ENCODE measurements around the gene CDKN1B. TPM values are rescaled to one million over a fixed set of nuclear protein-coding genes. Genes with fewer than 3 reads are reported as not detected.

Gene CDKN1B
- total and polyA plus RNA-seq, 2 donors from 2014 or later: 27.9 to 52.3 TPM

GRCh38 chr12:12693111-12693671 lies 24.0 kb upstream of the CDKN1B start:
- H3K27me3 ChIP-seq (ENCODE audit: control insufficient read depth, insufficient read depth, low read length): no peaks in the 10 kb centered on the region
- H3K9ac ChIP-seq (ENCODE audit: low read length in 3 of 3): no peak overlapping the region
- FAIRE-seq: no peak
- H3K4me1 ChIP-seq (ENCODE audit: control insufficient read depth in 2 of 3, insufficient read depth in 2 of 3, low read depth in 1 of 3, low read length in 3 of 3): peaks cover 0 to 2% (median 0%) of the 10 kb centered on the region in 3 donors
- H3K36me3 ChIP-seq (ENCODE audit: control insufficient read depth in 2 of 3, insufficient read depth in 3 of 3, low read length in 3 of 3): no peaks in the 10 kb centered on the region
- intact Hi-C loops (cut with DNase I): no loop called here
- TF ChIP-seq CTCF (IDR thresholded peaks at IDR 0.05; ENCODE audit: borderline replicate concordance, extremely low read depth, insufficient read depth): no peak
- no peak overlapping the region for H3K27ac ChIP-seq (ENCODE audit: low read depth in 2 of 2, low read length in 2 of 2)
- H3K9me3 ChIP-seq (ENCODE audit: control insufficient read depth in 2 of 3, insufficient read depth in 1 of 3, low read length in 3 of 3): no peaks in the 10 kb centered on the region
- peak in 2 of 5 donors; percentile 10 to 24 for DNase-seq
- H3K4me3 ChIP-seq (ENCODE audit: low read length in 3 of 3): no peak overlapping the region

- intact Hi-C loops (cut with DNase I): no loop called here
- FAIRE-seq: peak; percentile 46
These were observed 20.4 kb upstream of the CDKN1B start for GRCh38 chr12:12696562-12697383.

GRCh38 chr12:12699345-12699744 lies 17.8 kb upstream of the CDKN1B start:
- Histone ChIP-seq H3K36me3 (ENCODE audit: control insufficient read depth in 2 of 3, insufficient read depth in 3 of 3, low read length in 3 of 3) (no peaks in the 10 kb centered on the region), H3K4me3 (ENCODE audit: low read length in 3 of 3) (no peak overlapping the region), H3K27ac (ENCODE audit: low read depth in 2 of 2, low read length in 2 of 2) (no peak overlapping the region), H3K27me3 (ENCODE audit: control insufficient read depth, insufficient read depth, low read length) (no peaks in the 10 kb centered on the region), H3K9me3 (ENCODE audit: control insufficient read depth in 2 of 3, insufficient read depth in 1 of 3, low read length in 3 of 3) (no peaks in the 10 kb centered on the region), H3K9ac (ENCODE audit: low read length in 3 of 3) (no peak overlapping the region), H3K4me1 (ENCODE audit: control insufficient read depth in 2 of 3, insufficient read depth in 2 of 3, low read depth in 1 of 3, low read length in 3 of 3) (peaks cover 2 to 3% (median 2%) of the 10 kb centered on the region in 3 donors)
- DNase-seq (no peak), FAIRE-seq (no peak)
- intact Hi-C loops (cut with DNase I): no loop called here
- no peak for TF ChIP-seq CTCF (IDR thresholded peaks at IDR 0.05; ENCODE audit: borderline replicate concordance, extremely low read depth, insufficient read depth)

More at GRCh38 chr12:12696562-12697383, 20.4 kb upstream of the CDKN1B start:
- H3K27me3 ChIP-seq (ENCODE audit: control insufficient read depth, insufficient read depth, low read length): no peaks in the 10 kb centered on the region
- no peak for TF ChIP-seq CTCF (IDR thresholded peaks at IDR 0.05; ENCODE audit: borderline replicate concordance, extremely low read depth, insufficient read depth)
- H3K4me1 ChIP-seq (ENCODE audit: control insufficient read depth in 2 of 3, insufficient read depth in 2 of 3, low read depth in 1 of 3, low read length in 3 of 3): peaks cover 0 to 2% (median 0%) of the 10 kb centered on the region in 3 donors
- H3K9me3 ChIP-seq (ENCODE audit: control insufficient read depth in 2 of 3, insufficient read depth in 1 of 3, low read length in 3 of 3): no peaks in the 10 kb centered on the region
- H3K36me3 ChIP-seq (ENCODE audit: control insufficient read depth in 2 of 3, insufficient read depth in 3 of 3, low read length in 3 of 3): no peaks in the 10 kb centered on the region
- DNase-seq: peak; percentile 91 to 97 (median 97)
- H3K27ac ChIP-seq (ENCODE audit: low read depth in 2 of 2, low read length in 2 of 2): peak overlapping the region; percentile 96
- H3K9ac ChIP-seq (ENCODE audit: low read length in 3 of 3): peak overlapping the region; percentile 91 to 98 (median 96)
- peak overlapping the region; percentile 97 to 99 (median 97) for H3K4me3 ChIP-seq (ENCODE audit: low read length in 3 of 3)
